ENCODE results near the gene MAMSTR. TPM values are rescaled to one million over a fixed set of nuclear protein-coding genes. Genes with fewer than 3 reads are reported as not detected.

MAMSTR gene
- total RNA-seq, 2 experiments from 2014 or later = 0.56 to 1.0 TPM

DNA sequence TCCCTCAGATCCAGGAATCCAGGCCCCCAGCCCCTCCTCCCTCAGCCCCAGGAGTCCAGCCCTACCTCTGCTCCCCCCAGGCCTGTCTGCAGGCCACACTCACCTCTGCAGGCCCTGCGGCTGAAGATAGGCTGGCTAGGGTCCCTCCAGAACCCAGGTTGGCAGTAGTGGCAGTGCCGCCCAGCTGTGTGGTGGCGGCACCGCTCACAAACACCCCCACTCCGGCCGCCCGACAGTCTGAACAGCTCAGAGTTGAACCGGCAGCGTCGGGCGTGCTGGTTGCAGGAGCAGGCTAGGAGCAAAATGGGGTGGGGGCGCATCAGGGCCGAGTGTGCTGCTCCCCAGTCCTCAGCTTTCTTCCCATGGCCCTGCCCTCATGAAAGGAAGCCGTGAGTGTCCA lies 55.0 kb downstream of the MAMSTR start:
- POLR2A ChIA-PET = no interaction called here

GRCh38 chr19:48663667-48664066 lies 55.9 kb downstream of the MAMSTR start:
- Mint-ChIP-seq H3K27ac (no peak overlapping the region), H3K4me1 (ENCODE audit: low read depth) (peaks cover 7% of the 10 kb centered on the region), H3K36me3 (ENCODE audit: low read depth) (no peaks in the 10 kb centered on the region), H3K4me3 (no peak overlapping the region), H3K9me3 (no peaks in the 10 kb centered on the region), H3K27me3 (no peaks in the 10 kb centered on the region)
- intact Hi-C loops (cut with micrococcal nuclease) = no loop called here
- ChIA-PET CTCF (no interaction called here), POLR2A (no interaction called here)
- TF ChIP-seq, protein P1, sequence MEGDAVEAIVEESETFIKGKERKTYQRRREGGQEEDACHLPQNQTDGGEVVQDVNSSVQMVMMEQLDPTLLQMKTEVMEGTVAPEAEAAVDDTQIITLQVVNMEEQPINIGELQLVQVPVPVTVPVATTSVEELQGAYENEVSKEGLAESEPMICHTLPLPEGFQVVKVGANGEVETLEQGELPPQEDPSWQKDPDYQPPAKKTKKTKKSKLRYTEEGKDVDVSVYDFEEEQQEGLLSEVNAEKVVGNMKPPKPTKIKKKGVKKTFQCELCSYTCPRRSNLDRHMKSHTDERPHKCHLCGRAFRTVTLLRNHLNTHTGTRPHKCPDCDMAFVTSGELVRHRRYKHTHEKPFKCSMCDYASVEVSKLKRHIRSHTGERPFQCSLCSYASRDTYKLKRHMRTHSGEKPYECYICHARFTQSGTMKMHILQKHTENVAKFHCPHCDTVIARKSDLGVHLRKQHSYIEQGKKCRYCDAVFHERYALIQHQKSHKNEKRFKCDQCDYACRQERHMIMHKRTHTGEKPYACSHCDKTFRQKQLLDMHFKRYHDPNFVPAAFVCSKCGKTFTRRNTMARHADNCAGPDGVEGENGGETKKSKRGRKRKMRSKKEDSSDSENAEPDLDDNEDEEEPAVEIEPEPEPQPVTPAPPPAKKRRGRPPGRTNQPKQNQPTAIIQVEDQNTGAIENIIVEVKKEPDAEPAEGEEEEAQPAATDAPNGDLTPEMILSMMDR (IDR thresholded peaks at IDR 0.05) = no peak
- ATAC-seq (no peak), DNase-seq (no peak)

More for the DNA sequence above, 55.0 kb downstream of the MAMSTR start:
- Mint-ChIP-seq H3K4me3 (no peak overlapping the region), H3K4me1 (ENCODE audit: low read depth) (peaks cover 7% of the 10 kb centered on the region), H3K36me3 (ENCODE audit: low read depth) (no peaks in the 10 kb centered on the region), H3K27me3 (no peaks in the 10 kb centered on the region), H3K27ac (no peak overlapping the region), H3K9me3 (no peaks in the 10 kb centered on the region)
- TF ChIP-seq, protein P1 (IDR thresholded peaks at IDR 0.05) = no peak
- CTCF ChIA-PET = no interaction called here
- intact Hi-C loops (cut with micrococcal nuclease) = no loop called here
- no peak for DNase-seq
- ATAC-seq = no peak

Other genes starting within 250 kb of the MAMSTR start
- gene LMTK3, start 207.9 kb downstream of the MAMSTR start, total RNA-seq = 1 to 10 TPM; 3.4 to 4.0 TPM
- gene SULT2B1, start 167.6 kb downstream of the MAMSTR start, total RNA-seq = not detected
- gene SPACA4, start 113.0 kb downstream of the MAMSTR start, total RNA-seq = not detected
- 1 to 10 TPM; 3.8 to 4.7 TPM for gene FAM83E, start 104.6 kb downstream of the MAMSTR start, total RNA-seq
- 1,000 to 10,000 TPM; 2,304 to 2,324 TPM for gene RPL18, start 100.5 kb downstream of the MAMSTR start, total RNA-seq
- gene SPHK2, start 100.2 kb downstream of the MAMSTR start, total RNA-seq = 10 to 100 TPM; 22.3 to 22.9 TPM
- gene DBP, start 82.3 kb downstream of the MAMSTR start, total RNA-seq = 10 to 100 TPM; 10.8 to 13.1 TPM
- gene CA11, start 73.5 kb downstream of the MAMSTR start, total RNA-seq = 10 to 100 TPM; 11.1 to 13.0 TPM
- under 1 TPM; 0.16 to 0.83 TPM for gene NTN5, start 46.7 kb downstream of the MAMSTR start, total RNA-seq
- gene FUT2, start 23.8 kb downstream of the MAMSTR start, total RNA-seq = not detected
- gene RASIP1, start 20.9 kb upstream of the MAMSTR start, total RNA-seq = 1 to 10 TPM in 1 of 2 experiments, under 1 TPM in 1; 0.72 to 1.2 TPM
- gene IZUMO1, start 27.2 kb upstream of the MAMSTR start, total RNA-seq = not detected
- under 1 TPM; 0.09 to 0.11 TPM for gene FUT1, start 32.9 kb upstream of the MAMSTR start, total RNA-seq
- not detected for gene FGF21, start 35.8 kb upstream of the MAMSTR start, total RNA-seq
- gene BCAT2, start 91.3 kb upstream of the MAMSTR start, total RNA-seq = 10 to 100 TPM; 59.5 to 63.3 TPM
- gene HSD17B14, start 116.8 kb upstream of the MAMSTR start, total RNA-seq = under 1 TPM; 0.47 to 0.56 TPM
- gene PLEKHA4, start 148.9 kb upstream of the MAMSTR start, total RNA-seq = 1 to 10 TPM; 9.4 to 9.7 TPM
- gene PPP1R15A, start 152.7 kb upstream of the MAMSTR start, total RNA-seq = 10 to 100 TPM; 77.8 to 81.2 TPM
- gene TULP2, start 179.0 kb upstream of the MAMSTR start, total RNA-seq = under 1 TPM; 0.68 to 0.85 TPM
- gene NUCB1, start 180.6 kb upstream of the MAMSTR start, total RNA-seq = 100 to 1,000 TPM; 102 to 114 TPM
- 1 to 10 TPM; 1.4 to 2.8 TPM for gene DHDH, start 214.0 kb upstream of the MAMSTR start, total RNA-seq
- gene BAX, start 235.2 kb upstream of the MAMSTR start, total RNA-seq = 100 to 1,000 TPM; 182 to 189 TPM
- gene FTL, start 245.6 kb upstream of the MAMSTR start, total RNA-seq = 1,000 to 10,000 TPM; 1,296 to 1,324 TPM